CD4-positive, alpha-beta T cell (primary cell): ENCODE data around the gene VLDLR. TPM values are rescaled to one million over a fixed set of nuclear protein-coding genes. Genes with fewer than 3 reads are reported as not detected.

Experiments
- ATAC-seq: fragments of 200-7000 bp; cut with Tn5 transposase; one replicate; pipeline ENCODE4 v1.10.0; 2022; ENCODE audit warnings: mild to moderate bottlenecking; ENCODE audit not compliant: poor library complexity
- CTCF ChIA-PET: fragments of 350-600 bp; sonication (Branson Sonifier 250); formaldehyde crosslinking; loops from one replicate; lab custom pipeline; 2021; ENCODE audit warnings: antibody characterized with exemption, inconsistent platforms; lab: Charles Lee
- POLR2A ChIA-PET: fragments of 350-600 bp; sonication (Branson Sonifier 250); formaldehyde crosslinking; loops from one replicate; lab custom pipeline; 2021; ENCODE audit warnings: antibody characterized with exemption, inconsistent platforms; lab: Charles Lee
- DNase-seq, 14 experiments: peaks; one replicate each; pipeline ENCODE4 v3.0.0-alpha.2; 2013 to 2020; ENCODE audit warnings: mixed read lengths in 2 of 14
- H3K27ac ChIP-seq, 2 donors: one replicate each; pipeline versions ENCODE4 v1.5.1 to v1.7.0; 2013; ENCODE audit warnings: low read length in 2 of 2, low read depth in 1 of 2, mild to moderate bottlenecking in 1 of 2
- H3K27me3 ChIP-seq, 2 experiments: 1 replicate in 1 of 2; 2 replicates in 1 of 2; pipeline versions ENCODE4 v1.6.1 to v1.7.0; 2013; ENCODE audit warnings: low read length in 2 of 2, control low read depth in 1 of 2, mild to moderate bottlenecking in 1 of 2, moderate library complexity in 1 of 2; ENCODE audit not compliant: insufficient read depth in 2 of 2, control insufficient read depth in 1 of 2
- H3K36me3 ChIP-seq: one replicate; pipeline ENCODE4 v1.6.1; 2013; ENCODE audit warnings: low read length, control low read depth; ENCODE audit not compliant: insufficient read depth
- H3K4me1 ChIP-seq: one replicate; pipeline ENCODE4 v1.6.1; 2013; ENCODE audit warnings: low read length, control low read depth; ENCODE audit not compliant: insufficient read depth
- H3K4me3 ChIP-seq: one replicate; pipeline ENCODE4 v1.5.1; 2013; ENCODE audit warnings: mild to moderate bottlenecking, low read length, moderate library complexity
- H3K9me3 ChIP-seq, 2 experiments: 1 replicate in 1 of 2; 2 replicates in 1 of 2; pipeline versions ENCODE4 v1.6.1 to v1.7.0; 2013; ENCODE audit warnings: low read length in 2 of 2, mild to moderate bottlenecking in 2 of 2, control low read depth in 1 of 2, moderate library complexity in 1 of 2; ENCODE audit not compliant: control insufficient read depth in 1 of 2, insufficient read depth in 1 of 2
- H3K27ac Mint-ChIP-seq: one replicate; pipeline ENCODE4 v1.8.0; 2020; ENCODE audit warnings: mixed read lengths
- H3K27me3 Mint-ChIP-seq: one replicate; pipeline ENCODE4 v1.8.0; 2021; ENCODE audit warnings: mixed read lengths
- H3K36me3 Mint-ChIP-seq: one replicate; pipeline ENCODE4 v1.8.0; 2021; ENCODE audit warnings: low read depth, mixed read lengths
- H3K4me1 Mint-ChIP-seq: one replicate; pipeline ENCODE4 v1.8.0; 2021; ENCODE audit warnings: low read depth, mixed read lengths
- H3K4me3 Mint-ChIP-seq: one replicate; pipeline ENCODE4 v1.8.0; 2020; ENCODE audit warnings: mild to moderate bottlenecking, mixed read lengths
- H3K9me3 Mint-ChIP-seq: one replicate; pipeline ENCODE4 v1.8.0; 2020; ENCODE audit warnings: mixed read lengths
- CTCF ChIP-seq: fragments of 200-600 bp; IDR thresholded peaks from one replicate; pipeline ENCODE4 v1.8.0; 2022; ENCODE audit warnings: antibody characterized with exemption, mild to moderate bottlenecking
- intact Hi-C, 2 experiments: fragments of 100-400 bp; cut with DNase I in 1 of 2; cut with micrococcal nuclease in 1 of 2; formaldehyde crosslinking; loops; one replicate each; pipeline versions ENCODE4 v1.15.1 to v1.9.0; 2023 to 2025; cut with DNase I, micrococcal nuclease
- total RNA-seq, 174 experiments: library from RNA in 2 of 174; stranded (reverse) in 2 of 174; gene quantifications; one replicate each; pipeline ENCODE4 v1.2.3 and lab custom pipeline; 2021 to 2026

The VLDLR gene
- total RNA-seq, 2 experiments from 2014 or later: 0.08 TPM; not detected in 1

DNA sequence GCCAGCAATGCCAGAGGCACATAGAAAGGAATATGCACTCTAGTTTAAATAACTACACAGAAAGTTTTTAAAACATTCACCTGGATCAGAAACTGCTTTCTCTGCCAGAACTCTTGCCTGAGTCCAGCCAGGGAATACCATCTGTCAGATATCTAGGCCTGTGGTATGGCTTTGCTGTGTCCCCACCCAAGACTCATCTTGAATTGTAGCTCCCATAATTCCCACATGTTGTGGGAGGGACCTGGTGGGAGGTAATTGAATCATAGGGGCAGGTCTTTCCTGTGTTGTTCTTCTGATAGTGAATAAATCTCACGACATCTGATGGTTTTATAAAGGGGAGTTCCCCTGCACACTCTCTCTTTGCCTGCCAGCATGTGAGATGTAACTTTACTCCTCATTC is 54.2 kb downstream of the VLDLR start:
- Histone ChIP-seq H3K9me3 (no peaks in the 10 kb centered on the region), H3K36me3 (no peaks in the 10 kb centered on the region), H3K4me3 (no peak overlapping the region), H3K27me3 (no peaks in the 10 kb centered on the region), H3K4me1 (no peaks in the 10 kb centered on the region), H3K27ac (no peak overlapping the region)
- Mint-ChIP-seq H3K27ac (no peak overlapping the region), H3K36me3 (no peaks in the 10 kb centered on the region), H3K4me1 (no peaks in the 10 kb centered on the region), H3K9me3 (no peaks in the 10 kb centered on the region), H3K4me3 (no peak overlapping the region), H3K27me3 (no peaks in the 10 kb centered on the region)
- CTCF ChIA-PET: no interaction called here
- POLR2A ChIA-PET: no interaction called here
- DNase-seq (no peak), ATAC-seq (no peak)
- no peak for TF ChIP-seq CTCF
- intact Hi-C loops: no loop called here

GRCh38 chr9:2676466-2676865 is 54.9 kb downstream of the VLDLR start:
- no peaks in the 10 kb centered on the region for H3K9me3 ChIP-seq
- DNase-seq (no peak), ATAC-seq (no peak)
- CTCF ChIA-PET: no interaction called here
- no peak for TF ChIP-seq CTCF
- no peaks in the 10 kb centered on the region for H3K36me3 ChIP-seq
- H3K36me3 Mint-ChIP-seq: no peaks in the 10 kb centered on the region
- no peak overlapping the region for H3K4me3 Mint-ChIP-seq
- H3K4me3 ChIP-seq: no peak overlapping the region
- H3K27ac Mint-ChIP-seq: no peak overlapping the region
- H3K27me3 Mint-ChIP-seq: no peaks in the 10 kb centered on the region
- H3K9me3 Mint-ChIP-seq: no peaks in the 10 kb centered on the region
- H3K4me1 ChIP-seq: no peaks in the 10 kb centered on the region
- no peak overlapping the region for H3K27ac ChIP-seq
- intact Hi-C loops: no loop called here
- POLR2A ChIA-PET: no interaction called here
- no peaks in the 10 kb centered on the region for H3K27me3 ChIP-seq
- no peaks in the 10 kb centered on the region for H3K4me1 Mint-ChIP-seq

- no peaks in the 10 kb centered on the region for H3K27me3 Mint-ChIP-seq
- no peaks in the 10 kb centered on the region for H3K4me1 Mint-ChIP-seq
- H3K9me3 Mint-ChIP-seq: no peaks in the 10 kb centered on the region
- H3K4me3 Mint-ChIP-seq: no peak overlapping the region
- ChIA-PET POLR2A (no interaction called here), CTCF (no interaction called here)
- ATAC-seq: no peak
- Histone ChIP-seq H3K27ac (no peak overlapping the region), H3K9me3 (no peaks in the 10 kb centered on the region), H3K4me1 (no peaks in the 10 kb centered on the region), H3K4me3 (no peak overlapping the region), H3K27me3 (no peaks in the 10 kb centered on the region), H3K36me3 (no peaks in the 10 kb centered on the region)
- no peak overlapping the region for H3K27ac Mint-ChIP-seq
- no peaks in the 10 kb centered on the region for H3K36me3 Mint-ChIP-seq
- DNase-seq: no peak
- intact Hi-C loops: no loop called here
- no peak for TF ChIP-seq CTCF
Measured at GRCh38 chr9:2677915-2678889, 56.6 kb downstream of the VLDLR start.
